Measurements from ENCODE around the gene TBX1. TPM values are rescaled to one million over a fixed set of nuclear protein-coding genes. Genes with fewer than 3 reads are reported as not detected.

The TBX1 gene
- total and polyA plus RNA-seq, 10 of the 15 experiments (the other 5 are each of a cell fraction or from before 2014, with no cell fraction given): not detected

DNA sequence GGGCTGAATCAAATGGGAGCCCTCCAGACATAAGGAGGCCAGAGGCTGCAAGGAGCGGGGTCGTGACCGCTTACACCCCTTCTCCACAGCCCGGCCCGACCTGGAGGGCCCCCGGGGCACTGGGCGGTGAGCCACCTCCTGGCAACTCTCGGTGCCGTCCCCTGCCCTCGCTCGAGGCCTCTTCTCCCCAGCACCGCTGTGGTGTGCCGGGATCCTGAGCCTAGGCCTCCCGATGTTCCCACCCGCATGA is 37.7 kb upstream of the TBX1 start:
- in situ Hi-C loops (cut with MboI) (no loop called here), intact Hi-C loops (cut with micrococcal nuclease; ENCODE audit: unreplicated experiment) (no loop called here)
- SMC1A ChIA-PET (ENCODE audit: uncharacterized antibody, unreplicated experiment): no interaction called here
- Histone ChIP-seq H3K36me3 (ENCODE audit: control insufficient read depth in 2 of 2, insufficient read depth in 2 of 2, low read length in 1 of 2) (no peaks in the 10 kb centered on the region), H3K27ac (ENCODE audit: control insufficient read depth, insufficient read depth) (no peak overlapping the region), H2AFZ (ENCODE audit: control insufficient read depth, low read depth, low read length) (no peak overlapping the region), H3K79me2 (ENCODE audit: control insufficient read depth, insufficient read depth, low read length) (no peaks in the 10 kb centered on the region), H3K4me3 (no peak overlapping the region), H3K4me2 (ENCODE audit: control insufficient read depth, insufficient read depth) (0 out of 2 replicates have a peak overlapping the region, but pooled peaks have one; percentile 17), H3K9ac (ENCODE audit: control insufficient read depth, insufficient read depth, low read length) (no peak overlapping the region), H3K27me3 (replicated peaks in 1 of 2; ENCODE audit: control insufficient read depth in 2 of 2, insufficient read depth in 2 of 2, low read length in 1 of 2) (peaks cover 4 to 5% of the 10 kb centered on the region in 2 experiments; a peak in 3 of 4 replicates), H3K9me3 (replicated peaks; ENCODE audit: control insufficient read depth, insufficient read depth, low read length) (no peaks in the 10 kb centered on the region; the same call in 2 of the 3 replicates), H4K20me1 (ENCODE audit: control insufficient read depth, insufficient read depth) (no peaks in the 10 kb centered on the region), H3K4me1 (ENCODE audit: control insufficient read depth, insufficient read depth, low read length) (peaks cover 6% of the 10 kb centered on the region; the same call in 1 of the 2 replicates)
- WGBS (ENCODE audit: insufficient coverage, insufficient replicate concordance, low lambda C conversion rate, missing lambda C conversion rate): 36% methylated on average over 15 of the region's 15 CpGs
- CTCF ChIA-PET: interaction anchor here (1.0 kb wide), 1 partner anchor 196 kb away, joined by 3 read pairs; no protein-coding TSS in a partner anchor
- RAD21 ChIA-PET (ENCODE audit: unreplicated experiment): no interaction called here
- POLR2A ChIA-PET: no interaction called here
- ATAC-seq (no peak), FAIRE-seq (no peak), DNase-seq (ENCODE audit: low read depth, low spot score) (no peak)
- no TSS peak for BruUV-seq (replicated peaks)
- no peak for TF ChIP-seq EGR1 (IDR thresholded peaks at IDR 0.05; ENCODE audit: borderline replicate concordance in 1 of 2, low read depth in 2 of 2, low read length in 2 of 2)
- TF ChIP-seq GATAD2B (conservative IDR thresholded peaks at IDR 0.05; ENCODE audit: low read depth): no peak
- no peak for TF ChIP-seq ZNF217 (IDR thresholded peaks at IDR 0.05)
- TF ChIP-seq, protein P1, sequence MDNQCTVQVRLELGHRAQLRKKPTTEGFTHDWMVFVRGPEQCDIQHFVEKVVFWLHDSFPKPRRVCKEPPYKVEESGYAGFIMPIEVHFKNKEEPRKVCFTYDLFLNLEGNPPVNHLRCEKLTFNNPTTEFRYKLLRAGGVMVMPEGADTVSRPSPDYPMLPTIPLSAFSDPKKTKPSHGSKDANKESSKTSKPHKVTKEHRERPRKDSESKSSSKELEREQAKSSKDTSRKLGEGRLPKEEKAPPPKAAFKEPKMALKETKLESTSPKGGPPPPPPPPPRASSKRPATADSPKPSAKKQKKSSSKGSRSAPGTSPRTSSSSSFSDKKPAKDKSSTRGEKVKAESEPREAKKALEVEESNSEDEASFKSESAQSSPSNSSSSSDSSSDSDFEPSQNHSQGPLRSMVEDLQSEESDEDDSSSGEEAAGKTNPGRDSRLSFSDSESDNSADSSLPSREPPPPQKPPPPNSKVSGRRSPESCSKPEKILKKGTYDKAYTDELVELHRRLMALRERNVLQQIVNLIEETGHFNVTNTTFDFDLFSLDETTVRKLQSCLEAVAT (IDR thresholded peaks at IDR 0.05): no peak
- no peak for TF ChIP-seq MEF2A (IDR thresholded peaks at IDR 0.05; ENCODE audit: insufficient read depth, low read depth, low read length)
- TF ChIP-seq RB1 (IDR thresholded peaks at IDR 0.05; ENCODE audit: borderline replicate concordance): no peak
